Left lung (tissue), 10 donors: ENCODE results near the gene PRKCE. TPM values are rescaled to one million over a fixed set of nuclear protein-coding genes. Genes with fewer than 3 reads are reported as not detected.
A peak's percentile ranks its signal among the peaks of the same experiment; 100 is the strongest.
"Not testable (repeated sequence)": the region's sequence is repeated elsewhere in the genome, so short reads cannot be mapped to it uniquely, and the experiment has no call there.

ENCODE experiments used
- ATAC-seq: fragments of 200-7000 bp; cut with Tn5 transposase; one replicate; pipeline ENCODE4 v1.9.1; 2020; ENCODE audit warnings: moderate library complexity
- DNase-seq, 4 donors: peaks; one replicate each; pipeline ENCODE4 v3.0.0-alpha.2; 2013 to 2020
- H3K27ac ChIP-seq, 2 donors: fragments of 200-600 bp; sonication (generic) in 1 of 2; one replicate each; pipeline versions ENCODE4 v1.5.0 to v1.8.0; 2020 to 2021
- H3K27me3 ChIP-seq, 2 donors: fragments of 200-600 bp; sonication (generic) in 1 of 2; one replicate each; pipeline versions ENCODE4 v1.5.0 to v1.8.0; 2020 to 2021
- H3K36me3 ChIP-seq, 2 donors: fragments of 200-600 bp; sonication (generic) in 1 of 2; one replicate each; pipeline versions ENCODE4 v1.5.0 to v1.8.0; 2020 to 2021
- H3K4me1 ChIP-seq, 2 donors: fragments of 200-600 bp; one replicate each; pipeline ENCODE4 v1.8.0; 2021
- H3K4me3 ChIP-seq, 2 donors: fragments of 200-600 bp; sonication (generic) in 1 of 2; one replicate each; pipeline versions ENCODE4 v1.5.0 to v1.8.0; 2020 to 2021; ENCODE audit warnings: mild to moderate bottlenecking in 1 of 2
- H3K9me3 ChIP-seq, 2 donors: fragments of 200-600 bp; sonication (generic) in 1 of 2; one replicate each; pipeline versions ENCODE4 v1.5.0 to v1.8.0; 2020 to 2021
- CTCF ChIP-seq, 2 donors: fragments of 200-600 bp; sonication (generic) in 1 of 2; IDR thresholded peaks; one replicate each; pipeline versions ENCODE4 v1.5.0 to v1.8.0; 2021; ENCODE audit warnings: antibody characterized with exemption in 2 of 2
- intact Hi-C, 2 donors: fragments of 100-400 bp; cut with DNase I; formaldehyde crosslinking; loops; one replicate each; pipeline versions ENCODE4 v1.11.2 to v1.14.2; 2022
- polyA plus RNA-seq, 6 donors: library from polyadenylated mRNA; unstranded; fragments of 120-200 nt; gene quantifications; one replicate each; pipeline ENCODE4 v1.2.1, GENCODE V29; 2013; ENCODE audit not compliant: insufficient read length in 6 of 6
- total RNA-seq, 2 donors: library from RNA; stranded (reverse); fragmentation: NEBNext Ultra II Directional; extraction: Animal tissue kit (Norgen Biotek cat#: 25700); gene quantifications; one replicate each; pipeline ENCODE4 v1.2.1, GENCODE V29; 2021
- donor health status: DM: no; HTN: yes; CAD: no.
- donor health status: DM: no; HTN: no; CAD: no.

Gene PRKCE
- total and polyA plus RNA-seq, 8 donors = 12.0 to 56.9 (median 14.7) TPM

GRCh38 chr2:45856391-45857274, 205.2 kb downstream of the PRKCE start:
- H3K9me3 ChIP-seq = no peaks in the 10 kb centered on the region
- intact Hi-C loops = no loop called here
- no peak for TF ChIP-seq CTCF (IDR thresholded peaks at IDR 0.05)
- no peak for DNase-seq
- no peak overlapping the region for H3K27ac ChIP-seq
- peaks cover 14 to 57% of the 10 kb centered on the region in 2 donors for H3K4me1 ChIP-seq
- H3K27me3 ChIP-seq = no peaks in the 10 kb centered on the region
- no peaks in the 10 kb centered on the region for H3K36me3 ChIP-seq
- H3K4me3 ChIP-seq = no peak overlapping the region
- ATAC-seq = no peak

- no peak for ATAC-seq
- Histone ChIP-seq H3K9me3 (no peaks in the 10 kb centered on the region), H3K27me3 (no peaks in the 10 kb centered on the region), H3K4me1 (peaks cover 14 to 61% of the 10 kb centered on the region in 2 donors), H3K36me3 (no peaks in the 10 kb centered on the region), H3K27ac (no peak overlapping the region), H3K4me3 (no peak overlapping the region)
- DNase-seq = no peak
- no peak for TF ChIP-seq CTCF (IDR thresholded peaks at IDR 0.05)
- intact Hi-C loops = no loop called here
These were observed 205.8 kb downstream of the PRKCE start for GRCh38 chr2:45857275-45857609.

- TF ChIP-seq CTCF (IDR thresholded peaks at IDR 0.05) = no peak
- Histone ChIP-seq H3K27ac (peak overlapping the region in 1 of 2 donors; percentile 34), H3K36me3 (no peaks in the 10 kb centered on the region), H3K4me3 (no peak overlapping the region), H3K9me3 (no peaks in the 10 kb centered on the region), H3K27me3 (no peaks in the 10 kb centered on the region), H3K4me1 (peaks cover 14 to 68% of the 10 kb centered on the region in 2 donors)
- intact Hi-C loops = no loop called here
- DNase-seq (no peak), ATAC-seq (no peak)
These were observed 206.5 kb downstream of the PRKCE start for GRCh38 chr2:45857867-45858520.

- H3K4me1 ChIP-seq = peaks cover 14 to 74% of the 10 kb centered on the region in 2 donors
- H3K4me3 ChIP-seq, intact Hi-C loops, DNase-seq, H3K27me3 ChIP-seq, H3K36me3 ChIP-seq, H3K9me3 ChIP-seq, ATAC-seq, H3K27ac ChIP-seq: not testable (repeated sequence)
These were observed 207.4 kb downstream of the PRKCE start for GRCh38 chr2:45858872-45859271.

- H3K4me3 ChIP-seq = no peak overlapping the region
These were observed 208.2 kb downstream of the PRKCE start for GRCh38 chr2:45859682-45860081.

More at GRCh38 chr2:45859682-45860081, 208.2 kb downstream of the PRKCE start:
- no peak for ATAC-seq
- H3K36me3 ChIP-seq = no peaks in the 10 kb centered on the region
- H3K9me3 ChIP-seq = no peaks in the 10 kb centered on the region
- H3K27me3 ChIP-seq = no peaks in the 10 kb centered on the region
- TF ChIP-seq CTCF (IDR thresholded peaks at IDR 0.05) = no peak
- DNase-seq = no peak
- H3K4me1 ChIP-seq = peaks cover 14 to 73% of the 10 kb centered on the region in 2 donors
- peak overlapping the region in 1 of 2 donors; percentile 73 for H3K27ac ChIP-seq
- intact Hi-C loops = no loop called here
